ENCODE measurements around the gene ULK2.
A peak's percentile ranks its signal among the peaks of the same experiment; 100 is the strongest.
"Not testable (repeated sequence)": the region's sequence is repeated elsewhere in the genome, so short reads cannot be mapped to it uniquely, and the experiment has no call there.

ULK2 gene

DNA sequence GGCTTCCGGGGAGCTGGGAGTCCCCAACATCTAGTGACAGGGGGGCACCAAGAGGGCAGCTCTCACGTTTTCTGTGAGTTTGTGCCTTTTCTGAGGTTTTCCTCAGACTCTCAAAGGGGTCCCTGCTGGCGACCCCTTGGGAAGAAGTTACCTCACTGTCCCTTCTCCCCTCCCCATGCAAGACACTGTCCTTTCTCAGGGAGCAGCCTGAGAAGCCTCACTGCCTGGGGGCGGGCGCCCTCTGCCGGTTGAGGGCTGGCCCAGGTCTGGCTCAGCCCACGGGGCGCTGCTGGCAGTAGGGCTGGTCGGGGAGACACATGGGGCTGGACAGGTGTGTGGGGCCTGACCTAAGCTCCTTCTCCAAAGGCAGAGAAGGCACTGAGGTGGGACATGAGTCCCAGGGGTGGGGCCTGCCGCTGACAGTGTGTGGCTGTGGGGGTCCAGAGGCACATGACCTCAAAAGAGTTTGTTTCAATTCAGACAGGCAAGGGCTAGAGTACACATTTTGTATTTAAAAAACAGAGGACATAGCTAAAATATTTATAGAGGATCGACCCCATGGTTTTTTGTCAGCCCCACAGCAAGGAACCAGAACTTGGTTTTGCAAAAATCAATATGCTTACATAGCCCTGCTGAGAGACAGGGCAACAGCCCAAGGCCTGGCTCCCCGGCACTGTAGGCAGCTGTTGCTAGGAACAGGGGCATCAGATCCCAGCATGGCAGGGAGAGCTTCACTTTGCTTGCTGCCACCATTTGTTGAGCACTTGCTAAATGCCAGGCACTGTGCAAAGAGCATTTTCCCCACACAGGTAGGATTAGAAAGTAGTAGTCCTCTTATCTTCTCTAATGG, 101.1 kb downstream of the ULK2 start:
- DNase-seq (ENCODE audit: low read depth, low spot score): peak; percentile 84

DNA sequence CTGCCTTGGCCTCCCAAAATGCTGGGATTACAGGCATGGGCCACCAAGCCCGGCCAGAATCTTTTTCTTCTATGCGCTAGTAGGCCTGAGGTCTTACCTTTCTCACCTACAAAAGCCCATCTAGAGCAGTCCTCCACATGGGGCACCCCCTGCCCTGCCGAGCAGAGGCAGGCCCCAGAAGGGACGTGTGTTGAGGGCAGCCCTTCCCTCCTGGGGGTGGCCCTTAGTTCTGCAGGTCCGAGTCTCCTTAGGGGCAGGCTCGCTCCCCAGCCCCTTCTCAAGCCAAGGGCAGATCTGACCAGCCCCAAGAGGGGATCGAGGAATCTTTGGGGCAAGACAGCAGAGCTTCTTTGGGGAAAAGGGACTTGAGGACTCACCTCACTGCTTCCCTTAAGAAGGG, 101.7 kb downstream of the ULK2 start:
- no peak for DNase-seq (ENCODE audit: low read depth, low spot score)

DNA sequence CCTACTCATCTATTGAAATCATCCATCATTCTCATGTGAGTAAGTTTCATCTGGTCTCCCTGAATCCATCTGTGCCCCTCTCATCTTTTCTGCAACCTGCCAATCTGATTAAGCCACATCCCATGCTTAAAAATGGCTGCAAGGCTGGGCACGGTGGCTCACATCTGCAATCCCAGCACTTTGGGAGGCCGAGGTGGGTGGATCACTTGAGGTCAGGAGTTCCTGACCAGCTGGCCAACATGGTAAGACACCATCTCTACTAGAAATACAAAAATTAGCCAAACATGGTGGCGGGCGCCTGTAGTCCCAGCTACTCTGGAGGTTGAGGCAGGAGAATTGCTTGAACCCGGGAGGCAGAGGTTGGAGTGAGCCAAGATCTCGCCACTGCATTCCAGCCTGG, 103.7 kb downstream of the ULK2 start:
- not testable (repeated sequence) for DNase-seq (ENCODE audit: low read depth, low spot score)

DNA sequence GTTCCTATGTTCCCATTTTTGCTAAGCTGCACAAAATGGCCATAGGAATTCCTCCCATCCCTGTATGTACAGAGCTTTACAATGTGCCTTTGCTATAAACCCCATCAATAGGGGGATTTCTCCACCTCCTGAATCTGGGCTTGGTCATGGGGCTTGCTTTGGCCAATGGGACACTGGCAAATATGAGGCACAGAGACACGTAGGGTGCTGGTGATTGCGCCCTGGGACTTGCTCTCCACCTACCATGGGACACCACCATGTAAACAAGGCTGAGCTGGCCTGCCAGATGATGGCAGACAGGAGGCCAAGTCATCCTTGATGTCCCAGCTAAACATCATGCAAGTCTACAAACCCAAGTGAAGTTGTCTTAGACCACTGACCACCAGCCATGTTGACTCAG, 104.3 kb downstream of the ULK2 start:
- no peak for DNase-seq (ENCODE audit: low read depth, low spot score)

DNA sequence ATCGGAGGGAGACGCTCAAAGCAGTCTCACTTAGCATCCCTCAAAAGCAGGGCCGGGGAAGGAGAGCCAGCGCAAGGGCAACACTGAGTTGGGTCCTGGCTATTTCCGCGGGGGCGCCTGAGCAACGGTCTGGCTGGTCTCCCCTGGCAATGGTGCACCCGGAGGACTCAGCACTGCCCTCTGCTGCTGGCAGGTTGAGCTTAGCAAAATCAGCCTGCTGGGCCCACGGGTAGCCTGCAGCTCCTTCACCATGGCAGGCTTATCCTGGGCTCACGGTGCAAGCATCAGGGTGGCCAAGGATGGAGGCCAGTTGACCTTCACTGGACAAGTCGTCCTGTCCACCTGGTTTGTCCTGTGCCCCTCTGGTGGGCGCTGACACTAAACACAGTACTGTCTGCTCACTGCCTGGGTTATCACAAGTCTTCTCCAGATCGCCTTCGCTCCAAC, 105.2 kb downstream of the ULK2 start:
- DNase-seq (ENCODE audit: low read depth, low spot score): peak; percentile 83

DNA sequence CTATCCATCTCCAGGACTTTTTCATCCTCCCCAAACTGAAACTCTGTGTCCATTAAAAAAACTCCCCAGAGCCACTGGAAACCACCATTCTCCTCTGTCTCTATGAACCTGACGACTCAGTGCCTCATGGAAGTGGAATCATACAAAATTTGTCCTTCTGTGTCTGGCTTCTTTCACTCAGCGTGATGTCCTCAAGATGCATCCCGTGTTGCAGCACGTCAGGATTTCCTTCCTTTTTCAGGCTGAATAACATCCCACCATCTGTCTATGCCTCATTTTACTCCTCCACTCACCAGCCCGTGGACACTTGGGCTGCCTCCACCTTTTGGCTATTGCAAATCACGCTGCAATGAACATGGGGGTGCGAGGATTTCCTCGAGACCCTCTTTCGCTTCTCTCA, 107.0 kb downstream of the ULK2 start:
- DNase-seq (ENCODE audit: low read depth, low spot score): no peak

DNA sequence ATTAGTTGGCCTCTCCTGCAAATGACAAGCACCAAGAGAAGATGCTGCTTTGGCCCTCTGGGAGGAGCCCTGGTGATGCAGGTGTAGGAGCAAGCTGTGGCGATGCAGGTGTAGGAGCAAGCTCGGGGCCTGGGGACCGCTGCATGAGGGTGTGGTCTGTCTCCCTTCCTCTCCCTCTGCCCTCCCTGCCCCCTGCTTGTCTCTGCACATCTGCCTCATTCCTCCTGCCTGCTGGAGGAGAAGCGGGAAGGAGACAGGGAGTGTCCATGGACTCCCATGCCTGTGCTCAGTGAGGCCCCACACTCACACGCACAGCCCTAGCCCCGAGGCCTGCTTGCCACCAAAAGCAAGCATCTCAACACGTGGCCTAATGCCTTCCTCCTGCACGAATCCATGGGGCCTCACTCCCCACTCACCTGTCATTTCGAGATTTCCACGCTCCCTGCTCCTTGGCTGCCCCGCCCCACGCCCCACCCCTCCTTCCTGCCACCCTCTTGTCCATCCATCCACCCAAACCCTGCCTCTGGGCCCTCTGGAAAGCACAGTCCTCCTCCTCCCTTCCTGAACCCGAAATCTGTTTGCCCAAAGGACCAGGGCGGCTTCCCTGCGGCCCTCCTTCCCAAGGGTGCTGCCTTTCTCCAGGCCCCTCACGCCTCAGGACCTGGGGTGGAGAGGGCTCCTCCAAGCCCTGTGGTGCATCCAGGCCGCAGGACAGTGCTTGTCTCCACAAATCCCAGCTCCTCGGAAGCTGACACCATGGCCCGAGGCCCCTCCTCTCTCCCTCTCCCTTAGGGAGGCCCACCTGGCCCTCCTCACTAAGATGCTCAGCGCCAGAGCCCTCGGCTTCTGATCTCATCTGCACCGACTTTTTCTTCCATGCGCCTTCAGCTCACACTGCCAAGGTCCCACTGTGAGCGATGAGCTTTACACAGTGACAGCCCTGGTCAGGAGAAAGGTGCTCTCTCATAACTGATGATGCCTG, 107.9 kb downstream of the ULK2 start:
- no peak for DNase-seq (ENCODE audit: low read depth, low spot score)

DNA sequence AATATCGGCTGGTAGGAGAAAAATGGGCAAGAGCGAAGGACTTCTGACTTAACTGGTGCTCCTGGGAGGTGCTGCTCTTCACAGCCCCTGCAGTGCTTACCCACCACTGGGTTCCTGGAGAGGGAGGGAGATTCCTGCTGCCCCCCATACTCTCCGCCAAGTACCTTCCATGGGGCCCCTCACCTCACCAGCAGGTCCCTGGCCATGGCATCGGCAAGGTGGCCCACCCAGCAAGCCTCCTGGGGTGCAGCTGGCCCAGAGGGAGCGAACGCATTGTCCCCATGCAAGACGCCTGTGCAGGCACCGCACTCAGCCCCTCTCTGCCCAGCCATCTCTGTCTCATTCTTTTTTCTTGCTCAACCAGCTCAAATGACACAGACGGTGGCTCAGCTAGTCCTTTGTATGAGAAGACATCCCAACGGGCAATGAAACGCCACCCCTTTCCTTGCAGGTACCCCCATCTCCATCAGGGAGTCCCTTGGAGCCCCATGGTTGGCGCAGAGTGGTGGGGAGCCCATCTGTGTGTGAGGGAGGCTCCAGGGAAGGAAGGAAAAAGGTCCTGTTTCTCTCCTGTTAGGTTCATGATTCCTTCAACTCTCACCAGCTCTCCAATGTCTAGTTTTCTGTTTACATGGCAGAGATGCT, 110.1 kb downstream of the ULK2 start:
- no peak for DNase-seq (ENCODE audit: low read depth, low spot score)

DNA sequence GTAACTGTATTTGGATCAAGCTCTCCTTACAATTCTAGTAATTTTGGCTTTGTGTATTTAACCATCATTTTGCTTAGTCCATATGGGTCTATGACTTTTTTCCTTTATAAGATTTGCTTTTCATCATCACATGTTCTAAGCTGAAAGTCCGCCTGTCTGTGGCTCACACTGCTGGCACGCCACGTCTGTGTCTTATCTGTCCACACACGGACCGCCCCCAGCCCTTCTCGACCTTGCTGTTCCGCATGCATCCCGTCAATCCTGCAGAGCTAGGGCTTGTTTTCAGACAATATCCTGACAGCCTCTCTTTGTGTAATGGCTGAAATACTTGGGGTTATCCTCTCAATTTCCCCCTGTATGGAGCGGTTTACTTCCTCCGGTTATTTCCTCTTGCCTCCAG, 111.2 kb downstream of the ULK2 start:
- DNase-seq (ENCODE audit: low read depth, low spot score): no peak

DNA sequence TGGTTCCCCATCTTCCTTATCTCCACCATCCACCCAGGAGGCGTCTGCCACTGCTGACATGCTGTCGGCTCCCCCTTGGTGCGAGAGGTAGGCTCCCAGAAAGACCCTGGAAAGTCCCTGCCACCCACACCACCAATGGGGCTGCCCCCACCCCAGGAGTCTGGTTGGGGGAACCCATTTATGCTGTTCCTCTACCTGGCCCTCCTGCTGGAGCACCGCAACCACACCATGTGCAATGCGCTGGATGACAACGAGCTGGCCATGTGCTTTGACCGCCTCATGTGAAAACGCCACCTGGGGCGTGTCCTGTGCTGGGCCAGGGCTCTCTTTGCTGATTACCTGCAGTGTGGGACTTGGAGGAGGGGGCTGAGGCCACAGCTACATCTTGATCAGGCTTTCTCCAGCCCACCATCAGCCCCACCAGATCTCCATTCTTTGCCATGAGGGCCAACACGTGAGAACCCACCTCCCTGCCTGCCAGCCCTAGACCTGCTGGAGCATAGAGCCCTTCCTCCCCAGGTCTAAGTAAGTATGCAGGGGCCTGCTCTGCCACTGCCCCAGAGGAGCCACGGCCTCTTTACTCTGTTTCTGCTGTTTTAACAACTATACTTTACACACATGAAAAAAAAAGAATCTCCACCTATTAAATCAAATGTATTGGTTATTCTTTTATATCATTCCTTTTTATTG, 111.8 kb downstream of the ULK2 start:
- no peak for DNase-seq (ENCODE audit: low read depth, low spot score)

DNA sequence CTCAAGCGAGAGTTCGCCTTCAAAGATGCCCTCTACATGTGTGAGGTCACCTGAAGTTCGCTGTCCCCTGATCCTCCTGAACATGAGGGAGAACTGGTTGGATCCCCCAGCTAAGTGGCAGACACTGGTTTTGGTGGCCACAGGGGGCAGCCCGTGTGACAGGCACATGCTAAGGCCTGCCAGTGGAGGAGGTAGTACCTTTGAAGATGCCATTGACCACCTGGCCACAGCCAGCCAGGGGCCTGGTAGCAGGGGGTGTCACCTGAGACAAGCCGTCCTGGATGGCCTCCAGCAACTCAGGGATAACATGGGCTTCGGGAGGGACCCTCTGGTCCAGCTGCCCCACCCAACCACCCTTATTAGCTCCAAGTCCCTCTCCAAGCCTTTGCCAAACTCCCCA, 112.3 kb downstream of the ULK2 start:
- DNase-seq (ENCODE audit: low read depth, low spot score): no peak

DNA sequence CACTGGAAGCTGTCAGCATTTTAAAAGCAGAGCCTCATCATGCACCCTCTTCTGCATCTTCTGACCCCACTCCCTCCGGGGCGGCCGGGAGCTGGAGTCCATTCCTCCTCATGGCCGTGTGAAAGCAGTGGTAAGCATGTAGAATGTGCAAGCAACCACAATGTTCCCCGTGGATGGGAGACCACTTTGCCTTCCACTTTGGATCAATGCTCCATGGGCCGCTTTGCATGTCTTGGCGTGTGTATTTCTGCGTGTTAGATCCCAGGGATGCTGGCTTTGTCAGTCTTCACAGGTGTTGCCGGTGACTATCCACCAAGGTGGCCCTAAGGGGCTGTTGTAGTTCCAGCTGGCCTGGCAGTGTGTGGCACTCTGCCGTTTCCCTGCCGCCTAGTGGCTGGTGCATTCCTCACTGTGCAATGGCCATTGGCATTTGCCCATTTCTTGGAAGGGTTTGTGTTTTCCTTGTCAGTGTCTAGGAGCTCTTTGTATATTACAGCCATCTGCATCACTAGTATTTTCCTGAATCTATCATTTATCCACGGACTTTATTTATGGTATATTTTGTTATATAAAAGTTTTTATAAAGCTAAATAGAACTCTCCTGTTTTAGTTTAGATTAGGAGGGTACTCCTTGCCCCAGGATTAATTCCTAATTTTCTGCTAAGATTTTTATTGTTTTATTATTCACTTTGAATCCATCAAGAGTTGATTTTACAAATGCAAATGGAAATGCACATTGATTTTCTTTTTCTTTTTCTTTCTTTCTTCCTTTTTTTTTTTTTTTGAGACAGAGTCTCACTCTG, 113.9 kb downstream of the ULK2 start:
- DNase-seq (ENCODE audit: low read depth, low spot score): no peak

DNA sequence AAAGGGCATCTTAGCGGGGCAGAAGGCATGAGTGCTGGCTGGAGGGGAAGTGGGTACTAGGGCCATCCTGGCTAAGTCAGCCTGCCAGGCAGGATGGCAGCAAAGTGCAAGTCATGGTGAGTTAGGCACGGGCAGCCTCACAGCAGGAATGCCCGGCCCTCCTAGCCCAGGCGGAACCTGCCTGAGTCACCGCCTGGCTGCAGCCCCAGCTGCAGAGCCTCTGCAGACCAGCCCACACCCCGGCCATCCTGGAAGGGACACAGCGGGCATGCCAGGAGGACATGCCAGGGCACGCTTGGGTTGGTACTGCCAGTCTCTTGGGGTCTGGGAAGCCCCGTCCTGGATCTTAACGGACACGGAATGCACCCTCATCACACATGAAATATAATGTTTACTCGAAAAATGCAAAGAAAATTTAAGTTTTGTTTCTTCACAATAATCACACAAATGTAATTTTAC, 114.7 kb downstream of the ULK2 start:
- no peak for DNase-seq (ENCODE audit: low read depth, low spot score)

DNA sequence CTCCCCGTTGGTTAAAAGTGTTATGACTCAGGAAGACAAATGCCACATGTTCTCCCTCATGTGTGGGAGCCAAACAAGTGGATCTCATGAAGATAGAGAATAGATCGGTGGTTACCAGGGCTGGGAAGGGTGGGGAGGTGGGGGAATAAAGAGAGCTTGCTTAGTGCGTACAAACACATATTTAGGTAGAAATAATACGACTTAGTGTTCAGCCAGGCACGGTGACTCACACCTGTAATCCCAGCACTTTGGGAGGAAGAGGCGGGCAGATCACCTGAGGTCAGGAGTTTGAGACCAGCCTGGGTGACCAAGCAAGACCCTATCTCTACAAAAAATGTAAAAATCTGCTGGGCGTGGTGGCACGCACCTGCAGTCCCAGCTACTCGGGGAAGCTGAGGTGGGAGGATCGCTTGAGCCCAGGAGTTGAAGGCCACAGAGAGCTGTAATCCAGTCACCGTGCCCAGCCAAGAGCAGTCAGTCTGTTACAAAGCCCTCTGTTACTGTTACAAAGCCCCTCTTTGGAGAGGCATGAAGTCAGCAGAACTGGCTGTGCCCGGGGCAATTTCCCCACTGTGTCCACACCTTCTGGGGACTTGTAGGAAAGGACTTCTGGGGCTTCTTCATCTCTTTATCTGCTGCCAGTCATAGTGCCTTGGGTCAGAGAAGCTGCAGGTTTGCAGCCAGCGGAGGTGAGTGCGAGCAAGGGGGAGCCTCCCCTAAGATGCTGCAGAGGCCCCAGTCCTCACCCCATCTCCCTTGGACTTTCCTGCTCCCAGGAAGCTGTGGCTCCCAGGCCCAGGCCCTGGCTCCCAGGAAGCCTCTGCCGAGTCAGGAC, 115.3 kb downstream of the ULK2 start:
- peak; percentile 51 for DNase-seq (ENCODE audit: low read depth, low spot score)

DNA sequence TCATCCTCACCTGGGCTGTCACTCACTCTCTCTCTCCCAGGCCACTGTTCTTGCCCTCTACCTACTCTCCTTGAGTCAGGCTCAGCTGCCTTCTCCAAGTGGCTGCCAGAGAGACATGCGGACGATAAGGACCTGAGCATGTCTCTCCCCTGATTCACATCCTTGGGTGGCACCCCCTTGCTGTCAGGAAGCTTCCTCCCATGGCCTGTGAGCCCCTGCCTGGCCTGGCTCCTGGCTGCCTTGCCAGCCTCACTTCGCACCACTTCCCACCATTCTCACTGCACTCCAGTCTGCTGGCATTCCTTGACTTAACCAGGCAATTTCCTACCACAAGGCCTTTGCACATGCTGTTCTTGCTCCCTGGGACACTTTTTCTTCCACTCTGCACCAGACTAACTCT, 116.9 kb downstream of the ULK2 start:
- DNase-seq (ENCODE audit: low read depth, low spot score): no peak

DNA sequence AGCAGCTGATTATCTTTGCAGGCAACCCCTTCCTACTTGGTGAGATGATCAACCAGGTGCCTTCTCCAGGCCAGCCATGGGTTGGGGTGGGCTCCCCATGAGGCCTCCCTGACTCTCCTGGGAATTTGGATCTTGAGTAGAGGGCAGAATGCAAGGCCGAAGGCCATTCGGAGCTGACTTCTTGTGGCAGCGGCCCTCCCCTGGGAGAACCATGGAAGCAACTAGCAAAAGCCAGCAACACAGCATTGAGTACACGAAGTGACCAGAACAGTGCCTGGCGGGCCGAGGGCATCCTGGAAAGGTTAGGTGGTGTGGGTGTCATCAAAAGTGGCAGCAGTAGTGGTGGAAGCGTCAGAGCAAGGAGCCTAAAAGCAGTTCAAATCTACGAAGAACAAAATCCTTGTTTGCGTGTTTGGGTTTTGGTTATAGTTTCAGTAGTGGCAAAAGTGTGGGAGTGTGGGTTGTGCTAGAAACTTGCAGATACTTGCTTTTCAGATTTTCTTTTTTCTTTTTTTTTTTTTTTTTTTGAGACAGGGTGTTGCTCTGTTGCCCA, 117.6 kb downstream of the ULK2 start:
- DNase-seq (ENCODE audit: low read depth, low spot score): no peak

DNA sequence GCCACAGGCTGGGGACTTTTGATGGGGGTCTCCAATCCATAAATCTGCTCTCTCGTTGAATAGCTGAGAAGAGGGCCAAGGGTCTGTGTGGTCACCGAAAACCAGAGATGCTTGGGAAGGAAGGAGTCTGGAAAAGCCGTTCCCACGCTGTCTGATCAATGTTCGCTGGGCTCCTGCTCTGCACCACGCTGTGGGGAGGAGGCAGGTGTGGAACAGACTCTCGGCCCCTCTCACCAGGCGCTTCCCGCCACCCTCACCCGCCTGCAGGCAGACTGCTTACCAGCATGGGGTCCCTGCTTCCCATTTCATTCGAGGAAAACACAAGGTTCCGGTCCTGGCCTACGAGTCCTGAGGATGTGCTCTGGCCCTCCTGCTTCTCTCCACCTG, 118.9 kb downstream of the ULK2 start:
- peak; percentile 37 for DNase-seq (ENCODE audit: low read depth, low spot score)

DNA sequence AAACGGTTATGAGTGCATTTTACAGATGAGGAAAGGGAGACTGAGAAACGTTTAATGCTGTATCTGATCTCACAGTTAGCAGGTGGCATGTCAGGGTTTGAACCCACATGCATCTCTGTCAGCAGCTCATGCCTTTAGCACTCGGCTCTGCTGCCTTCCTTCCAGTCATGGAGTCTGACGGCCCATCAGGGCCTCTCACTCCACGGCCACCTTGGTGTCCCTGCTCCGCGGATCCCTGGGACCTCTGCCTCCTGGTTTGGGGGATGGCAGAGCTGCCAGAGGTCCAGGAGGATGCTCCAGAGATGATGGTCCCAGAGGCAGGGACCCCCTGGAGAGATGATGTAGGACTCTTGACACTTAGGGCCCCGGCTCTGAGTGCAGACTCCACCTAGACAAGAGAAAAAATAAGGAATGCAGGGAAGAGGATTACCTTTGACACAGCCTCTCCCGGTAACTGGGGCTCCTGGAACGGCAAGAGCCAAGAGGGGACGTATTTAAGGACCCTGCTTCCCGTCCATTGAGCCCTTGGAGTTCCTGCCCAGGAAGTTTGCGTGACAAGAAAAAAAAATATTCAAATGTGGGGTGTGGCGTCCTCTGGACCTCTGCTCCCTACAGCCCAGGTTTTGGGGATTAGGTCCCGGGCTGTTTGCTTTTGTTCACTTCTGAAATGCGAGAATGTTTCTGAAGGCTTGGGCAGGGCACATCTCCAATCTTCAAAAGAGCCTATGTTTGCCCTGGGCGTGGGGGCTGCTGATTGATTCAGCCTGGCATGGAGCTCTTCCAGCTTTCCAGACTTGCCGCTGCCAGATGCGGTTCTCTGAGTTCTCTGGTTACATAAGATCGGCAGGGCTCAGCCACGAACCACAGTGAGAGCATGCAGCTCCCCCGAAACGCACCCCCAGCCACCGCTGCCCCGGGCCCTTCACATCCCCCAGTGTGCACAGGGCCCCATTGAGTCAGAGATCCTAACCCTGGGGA, 119.6 kb downstream of the ULK2 start, which contains the start of gene ALDH3A1:
TSS of gene ALDH3A1 (minus strand) at position 470 of the 978 bp plus-strand sequence. CDS start 3,169 bp downstream, outside the sequence.
- peak; percentile 18 for DNase-seq (ENCODE audit: low read depth, low spot score)
